Measurements from ENCODE around the gene LCN10.
A peak's percentile ranks its signal among the peaks of the same experiment; 100 is the strongest.
"Not testable (repeated sequence)": the region's sequence is repeated elsewhere in the genome, so short reads cannot be mapped to it uniquely, and the experiment has no call there.

The LCN10 gene

GRCh38 chr9:136769710-136770191 lies 27.0 kb upstream of the LCN10 start:
- DNase-seq, result peak; percentile 30

GRCh38 chr9:136766410-136767120 lies 23.8 kb upstream of the LCN10 start:
- peak; percentile 5 for DNase-seq

DNA sequence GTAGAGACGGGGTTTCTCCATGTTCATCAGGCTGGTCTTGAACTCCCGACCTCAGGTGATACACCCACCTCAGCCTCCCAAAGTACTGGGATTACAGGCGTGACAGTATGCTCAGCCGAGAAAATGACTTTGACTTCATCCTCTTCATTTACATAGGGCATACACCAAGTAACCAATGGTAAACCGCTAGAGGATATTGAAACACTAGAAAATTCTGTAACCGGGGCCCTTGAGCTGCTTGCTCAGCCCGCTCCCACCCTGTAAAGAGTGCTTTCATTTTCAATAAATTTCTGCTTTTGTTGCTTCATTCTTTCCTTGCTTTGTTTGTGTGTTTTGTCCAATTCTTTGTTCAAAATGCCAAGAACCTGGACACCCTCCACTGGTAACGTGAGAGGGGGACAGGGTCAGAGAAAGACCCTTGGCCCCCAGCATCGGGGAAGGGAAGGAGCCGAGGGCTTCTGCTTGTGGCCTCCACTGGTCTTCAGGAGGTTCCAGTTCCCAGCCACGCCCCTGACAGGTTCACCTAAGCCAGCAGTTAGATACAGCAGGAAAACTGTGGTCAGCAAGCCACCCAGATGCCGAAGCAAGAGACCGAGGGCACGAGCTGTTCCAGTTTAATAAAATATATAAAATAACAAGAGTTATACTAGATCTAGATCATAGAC lies 23.1 kb upstream of the LCN10 start:
- not testable (repeated sequence) for DNase-seq

- DNase-seq, result no peak
These were observed 22.3 kb upstream of the LCN10 start for GRCh38 chr9:136765041-136765440.

DNA sequence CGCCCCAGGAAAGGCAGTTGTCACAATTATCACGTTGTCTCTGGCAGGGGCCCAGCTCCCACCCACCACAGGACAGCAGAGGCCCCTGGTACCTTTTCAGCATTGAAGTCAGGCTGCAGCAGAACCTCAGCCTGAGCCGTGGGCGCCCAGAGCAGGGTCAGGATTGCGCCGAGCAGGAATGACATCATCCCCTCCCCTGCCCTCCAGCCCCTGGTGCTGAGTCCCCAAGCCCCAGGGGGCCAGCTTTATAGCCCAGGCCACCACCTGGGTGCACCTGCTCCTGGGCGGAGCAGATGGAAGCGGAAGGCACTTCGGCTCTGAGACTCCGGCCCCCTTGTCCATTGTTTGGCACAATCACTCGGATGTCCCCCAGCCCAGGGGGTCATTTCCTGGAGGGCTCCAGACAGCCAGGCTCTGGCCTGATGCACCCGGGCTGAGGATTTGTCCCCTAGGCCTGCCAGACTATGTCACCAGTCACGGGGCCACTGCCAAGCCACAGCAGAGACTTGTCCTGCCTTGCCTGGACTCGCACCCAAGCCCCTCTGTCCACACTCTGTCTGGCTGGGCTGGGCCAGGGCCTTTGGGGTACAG lies 21.7 kb upstream of the LCN10 start, which contains the start of gene LCN15:
TSS of gene LCN15 (minus strand) at position 218 of the 591 bp plus-strand sequence. CDS start at position 188, 30 bp downstream.
- no peak for DNase-seq

- DNase-seq, result no peak
These were observed 20.9 kb upstream of the LCN10 start for GRCh38 chr9:136763649-136764035.

- DNase-seq, result no peak
These were observed 20.3 kb upstream of the LCN10 start for GRCh38 chr9:136762915-136763648.

DNA sequence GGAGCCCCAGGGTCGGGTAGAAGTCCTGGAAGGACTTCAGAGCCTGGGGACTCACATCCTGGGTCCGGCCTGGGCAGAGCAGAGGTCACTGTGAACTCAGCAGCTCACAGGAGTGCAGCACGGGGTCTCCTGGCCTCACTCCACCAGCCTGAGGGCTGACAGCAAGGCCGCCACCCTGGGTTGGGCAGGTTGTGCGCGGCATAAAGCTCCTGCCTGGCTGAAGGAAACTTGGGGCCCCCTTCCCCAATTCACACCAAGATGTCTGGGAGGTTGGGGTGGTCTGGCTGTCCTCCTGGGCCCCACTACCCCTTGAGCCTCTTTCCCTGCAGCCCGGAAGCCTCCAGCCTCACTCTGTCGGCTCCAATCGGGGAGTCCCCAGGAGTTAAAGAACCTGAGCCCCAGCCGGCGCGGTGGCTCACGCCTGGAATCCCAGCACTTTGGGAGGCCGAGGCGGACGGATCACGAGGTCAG lies 19.5 kb upstream of the LCN10 start:
- no peak for DNase-seq

- DNase-seq, result no peak
These were observed 18.8 kb upstream of the LCN10 start for GRCh38 chr9:136761545-136761981.

DNA sequence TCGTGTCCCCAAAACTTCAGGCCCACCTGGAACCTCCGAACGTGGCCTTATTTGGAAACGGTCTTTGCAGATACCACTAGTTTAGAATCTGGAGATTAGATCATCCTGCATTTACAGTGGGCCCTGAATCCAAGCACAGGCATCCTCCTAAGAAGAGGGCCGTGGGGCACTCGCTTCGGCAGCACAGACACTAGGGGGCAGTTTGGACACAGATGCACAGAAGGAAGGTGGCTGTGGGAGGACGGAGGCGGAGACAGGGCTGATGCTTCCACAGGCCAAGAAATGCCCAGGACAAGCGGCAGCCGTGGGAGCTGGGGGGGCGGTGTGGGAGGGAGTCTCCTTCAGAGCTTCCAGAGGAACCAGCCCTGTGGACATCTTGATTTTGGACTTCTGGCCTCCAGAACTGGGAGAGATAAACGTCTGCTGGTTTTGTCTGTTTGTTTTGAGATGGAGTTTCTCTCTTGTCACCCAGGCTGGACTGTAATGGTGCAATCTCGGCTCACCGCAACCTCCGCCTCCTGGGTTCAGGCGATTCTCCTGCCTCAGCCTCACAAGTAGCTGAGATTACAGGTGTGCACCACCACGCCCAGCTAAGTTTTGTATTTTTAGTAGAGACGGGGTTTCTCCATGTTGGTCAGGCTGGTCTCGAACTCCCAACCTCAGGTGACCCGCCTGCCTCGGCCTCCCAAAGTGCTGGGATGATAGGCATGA lies 18.2 kb upstream of the LCN10 start:
- peak; percentile 13 for DNase-seq

DNA sequence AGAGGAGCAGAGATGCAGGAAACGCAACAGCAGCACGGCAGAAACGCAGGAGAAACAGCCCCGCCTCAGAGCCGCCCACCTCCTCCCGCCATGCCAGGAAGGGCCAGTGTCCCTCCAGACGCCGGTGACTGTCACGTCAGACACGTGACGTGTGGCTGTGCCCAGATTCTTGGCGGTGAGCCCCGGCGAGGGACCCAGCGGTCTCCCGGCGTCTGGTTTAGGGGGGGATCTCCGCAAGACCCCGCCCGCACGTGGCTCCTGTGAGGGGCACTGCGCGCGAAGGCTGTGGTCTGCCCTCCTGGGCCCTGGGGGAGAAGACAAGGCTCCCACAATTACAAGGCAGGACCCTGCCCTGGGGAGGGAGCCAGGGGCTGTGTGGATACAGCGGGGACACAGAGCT lies 17.7 kb upstream of the LCN10 start:
- DNase-seq, result no peak

- DNase-seq, result no peak
These were observed 16.9 kb upstream of the LCN10 start for GRCh38 chr9:136759436-136760325.

DNA sequence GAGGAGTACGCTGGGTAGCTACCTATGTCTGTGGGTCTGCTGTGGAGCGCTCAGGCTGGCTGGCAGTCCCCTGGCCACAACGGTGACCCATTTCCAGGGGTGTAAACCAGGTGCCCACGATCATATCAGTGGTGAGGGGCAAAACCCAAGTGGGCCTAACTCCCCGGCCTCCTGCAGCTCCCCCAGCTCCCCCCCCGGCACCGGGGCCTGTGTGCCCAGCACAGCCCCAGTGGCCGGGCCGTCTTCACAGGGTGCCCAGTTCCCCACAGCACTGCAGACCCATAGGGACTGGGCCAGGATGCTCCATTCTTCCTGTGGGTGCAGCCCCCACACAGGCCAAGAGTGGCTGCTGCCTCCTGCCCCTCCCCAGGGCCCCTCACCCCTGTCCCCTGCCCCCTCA lies 16.3 kb upstream of the LCN10 start:
- DNase-seq, result no peak

DNA sequence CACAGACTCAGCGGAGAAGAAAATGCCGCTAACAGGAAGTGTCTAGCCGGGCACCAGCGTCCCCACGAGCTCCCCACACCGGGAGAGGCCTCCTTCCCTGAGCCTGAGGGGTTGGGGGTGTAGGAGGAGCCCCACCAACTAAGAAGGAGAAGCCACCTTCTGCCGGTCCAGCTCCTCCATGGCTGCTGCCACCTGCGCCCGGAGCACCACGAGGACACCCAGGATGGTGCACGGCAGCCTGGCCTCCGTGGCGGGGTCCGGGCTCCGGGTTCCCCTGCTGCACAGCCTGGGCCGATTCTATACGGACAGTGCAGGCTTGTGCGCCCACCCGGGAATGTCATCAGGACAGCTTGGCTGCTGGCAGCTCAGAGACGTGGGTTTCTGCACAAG lies 15.0 kb upstream of the LCN10 start:
- DNase-seq, result no peak

DNA sequence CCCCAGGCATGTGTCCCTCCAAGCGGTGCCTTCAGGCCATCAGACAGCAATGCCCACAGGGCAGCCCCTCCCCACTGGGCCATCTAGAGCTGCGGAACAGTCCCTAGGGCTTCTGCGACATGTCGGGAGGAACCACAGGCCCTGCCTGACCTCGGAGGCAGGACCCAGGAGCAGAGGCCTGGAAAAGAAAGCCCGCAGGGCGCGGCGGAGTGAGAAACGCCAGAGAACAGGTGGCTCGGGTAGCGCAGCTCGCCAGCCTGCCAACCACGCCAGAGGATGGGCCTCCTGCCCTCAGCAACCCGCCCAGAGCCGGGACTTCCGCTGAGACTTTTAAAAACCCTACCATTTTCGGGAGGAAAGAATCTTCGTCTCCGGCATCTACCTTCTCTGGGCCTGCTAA lies 14.6 kb upstream of the LCN10 start:
- no peak for DNase-seq

DNA sequence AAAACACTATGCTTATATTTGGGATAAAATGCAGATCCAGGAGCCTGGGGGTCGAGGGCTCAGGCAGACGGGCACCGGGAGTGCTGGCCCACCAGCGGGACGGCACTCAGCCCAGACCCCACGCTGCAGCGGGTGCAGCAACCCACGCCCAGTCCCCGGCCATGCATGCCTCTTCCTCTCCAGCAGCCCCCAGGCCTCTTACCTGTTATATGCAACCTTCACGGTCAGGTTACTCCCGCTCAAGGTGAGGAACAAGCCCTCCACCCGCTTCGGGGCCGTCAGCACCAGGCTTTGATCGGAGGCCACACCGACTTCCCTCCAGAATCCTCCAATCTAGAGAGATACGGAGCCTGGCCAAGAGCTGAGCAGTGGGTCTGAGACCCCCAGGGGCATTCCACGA lies 14.1 kb upstream of the LCN10 start:
- no peak for DNase-seq

DNA sequence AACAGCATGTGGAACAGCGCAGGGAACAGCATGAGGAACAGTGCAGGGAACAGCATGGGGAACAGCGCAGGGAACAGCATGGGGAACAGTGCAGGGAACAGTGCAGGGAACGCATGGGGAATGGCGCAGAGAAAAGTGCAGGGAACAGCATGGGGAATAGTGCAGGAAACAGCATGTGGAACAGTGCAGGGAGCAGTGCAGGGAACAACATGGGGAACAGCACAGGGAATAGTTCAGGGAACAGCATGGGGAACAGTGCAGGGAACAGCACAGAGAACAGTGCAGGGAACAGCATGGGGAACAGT lies 13.3 kb upstream of the LCN10 start:
- DNase-seq, result no peak

GRCh38 chr9:136755302-136756133 lies 12.8 kb upstream of the LCN10 start:
- not testable (repeated sequence) for DNase-seq

DNA sequence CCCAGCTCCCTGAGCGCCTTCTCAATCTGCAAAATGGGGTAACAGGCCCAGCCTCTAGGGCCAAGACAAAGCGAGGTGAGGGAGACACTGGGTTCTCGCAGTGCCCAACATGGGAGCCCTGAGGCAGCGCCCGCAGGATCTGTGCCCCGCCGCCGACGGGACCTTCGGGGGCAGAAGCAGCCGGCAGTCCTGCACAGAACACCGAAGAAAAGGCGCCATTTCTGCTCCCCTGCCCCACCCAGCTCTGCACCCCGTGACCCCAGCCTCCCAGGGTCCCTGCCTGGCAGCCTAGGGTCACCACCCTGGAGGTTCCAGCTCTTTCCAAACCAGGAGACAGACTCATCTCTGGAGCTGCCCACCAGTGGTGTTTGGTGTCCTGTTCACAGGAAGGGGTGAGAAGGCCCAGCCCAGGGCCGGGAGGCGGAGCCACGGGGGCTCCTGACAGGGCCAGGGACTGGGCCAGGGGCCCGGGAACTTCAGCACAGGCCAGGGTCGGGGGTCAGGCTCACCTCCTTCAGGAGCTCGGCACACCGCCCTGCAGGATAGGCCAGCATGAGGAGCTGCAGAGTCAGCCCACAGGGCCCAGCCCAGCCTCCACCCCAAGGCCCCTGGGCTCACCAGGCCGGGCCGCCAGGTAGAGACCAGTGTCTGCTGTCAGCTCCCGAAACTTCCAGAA lies 12.0 kb upstream of the LCN10 start:
- no peak for DNase-seq

DNA sequence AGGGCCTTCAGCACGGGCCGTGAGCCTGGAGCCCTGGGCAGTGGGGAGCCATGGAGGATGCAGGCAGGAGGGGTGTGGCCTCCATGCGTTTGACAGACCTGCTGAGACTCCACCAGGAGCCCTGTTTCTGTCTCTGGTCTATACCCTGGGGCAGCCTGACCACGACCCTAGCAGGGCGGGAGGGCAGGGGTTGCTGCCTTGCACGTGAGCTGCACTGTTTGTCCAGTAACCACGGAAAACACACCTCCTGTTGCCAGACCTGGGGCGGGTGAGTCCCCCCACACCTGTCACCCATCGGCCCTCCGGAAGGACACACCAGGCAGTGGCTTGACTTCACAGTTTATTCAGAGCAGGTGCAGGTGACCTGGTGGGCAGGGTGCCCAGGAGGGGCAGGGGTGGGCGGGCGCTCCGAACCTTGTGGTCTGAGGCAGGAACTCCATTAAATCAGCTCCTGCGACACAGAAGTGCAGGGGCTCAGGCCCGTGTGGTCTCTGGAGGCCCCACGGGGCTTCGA lies 11.4 kb upstream of the LCN10 start:
- DNase-seq, result no peak
